ENCODE data around the gene C1QA. TPM values are rescaled to one million over a fixed set of nuclear protein-coding genes. Genes with fewer than 3 reads are reported as not detected.

Gene C1QA
- polyA plus RNA-seq, 1 donor from 2014 or later: not detected

GRCh38 chr1:22637907-22638445 is 1.5 kb downstream of the C1QA start:
- Histone ChIP-seq H3K36me3 (ENCODE audit: insufficient read depth, low read length) (no peaks in the 10 kb centered on the region), H4K20me1 (ENCODE audit: insufficient read depth) (no peaks in the 10 kb centered on the region), H3K9me3 (ENCODE audit: low read length) (no peaks in the 10 kb centered on the region), H3K79me2 (replicated peaks; ENCODE audit: insufficient read depth, low read length) (no peaks in the 10 kb centered on the region), H3K9me2 (ENCODE audit: insufficient read depth, low read length) (no peaks in the 10 kb centered on the region), H3K27me3 (ENCODE audit: insufficient read depth, low read depth, low read length) (no peaks in the 10 kb centered on the region), H3K4me3 (ENCODE audit: low read length) (no peak overlapping the region), H3K27ac (ENCODE audit: low read length) (no peak overlapping the region), H3F3A (ENCODE audit: insufficient read depth, low read length, poor library complexity, severe bottlenecking) (no peaks in the 10 kb centered on the region), H3K4me2 (ENCODE audit: low read length) (no peak overlapping the region), H2AFZ (ENCODE audit: low read depth, low read length) (no peak overlapping the region), H3K9ac (ENCODE audit: low read length) (no peak overlapping the region)
- TF ChIP-seq MXI1 (conservative IDR thresholded peaks at IDR 0.05; ENCODE audit: poor library complexity, severe bottlenecking): no peak
- TF ChIP-seq EZH2 (IDR thresholded peaks at IDR 0.05; ENCODE audit: borderline replicate concordance, insufficient read depth, low read length, poor library complexity, severe bottlenecking): no peak
- no peak for TF ChIP-seq CTCF (IDR thresholded peaks at IDR 0.05; ENCODE audit: poor library complexity, severe bottlenecking)
- no peak for TF ChIP-seq REST (IDR thresholded peaks at IDR 0.05; ENCODE audit: borderline replicate concordance)
- TF ChIP-seq EP300 (conservative IDR thresholded peaks at IDR 0.05; ENCODE audit: poor library complexity, severe bottlenecking): no peak
- no peak for TF ChIP-seq SMC3 (conservative IDR thresholded peaks at IDR 0.05; ENCODE audit: poor library complexity)
- no peak for TF ChIP-seq POLR2AphosphoS5 (IDR thresholded peaks at IDR 0.05)
- TF ChIP-seq TAF1 (IDR thresholded peaks at IDR 0.05; ENCODE audit: low read depth): no peak
- TF ChIP-seq RAD21 (conservative IDR thresholded peaks at IDR 0.05): no peak

- H2AFZ ChIP-seq (ENCODE audit: low read depth, low read length): no peak overlapping the region
- H3F3A ChIP-seq (ENCODE audit: insufficient read depth, low read length, poor library complexity, severe bottlenecking): no peaks in the 10 kb centered on the region
- H3K27ac ChIP-seq (ENCODE audit: low read length): no peak overlapping the region
- H3K79me2 ChIP-seq (replicated peaks; ENCODE audit: insufficient read depth, low read length): no peaks in the 10 kb centered on the region
- no peak overlapping the region for H3K4me2 ChIP-seq (ENCODE audit: low read length)
- H3K36me3 ChIP-seq (ENCODE audit: insufficient read depth, low read length): no peaks in the 10 kb centered on the region
- H3K27me3 ChIP-seq (ENCODE audit: insufficient read depth, low read depth, low read length): no peaks in the 10 kb centered on the region
- no peaks in the 10 kb centered on the region for H4K20me1 ChIP-seq (ENCODE audit: insufficient read depth)
- no peaks in the 10 kb centered on the region for H3K9me3 ChIP-seq (ENCODE audit: low read length)
- no peak overlapping the region for H3K4me3 ChIP-seq (ENCODE audit: low read length)
- no peak overlapping the region for H3K9ac ChIP-seq (ENCODE audit: low read length)
- no peak for TF ChIP-seq TAF1 (IDR thresholded peaks at IDR 0.05; ENCODE audit: low read depth)
- TF ChIP-seq EZH2 (IDR thresholded peaks at IDR 0.05; ENCODE audit: borderline replicate concordance, insufficient read depth, low read length, poor library complexity, severe bottlenecking): no peak
- no peak for TF ChIP-seq CTCF (IDR thresholded peaks at IDR 0.05; ENCODE audit: poor library complexity, severe bottlenecking)
- TF ChIP-seq MXI1 (conservative IDR thresholded peaks at IDR 0.05; ENCODE audit: poor library complexity, severe bottlenecking): no peak
- no peak for TF ChIP-seq POLR2AphosphoS5 (IDR thresholded peaks at IDR 0.05)
- no peak for TF ChIP-seq SMC3 (conservative IDR thresholded peaks at IDR 0.05; ENCODE audit: poor library complexity)
- no peak for TF ChIP-seq EP300 (conservative IDR thresholded peaks at IDR 0.05; ENCODE audit: poor library complexity, severe bottlenecking)
- TF ChIP-seq REST (IDR thresholded peaks at IDR 0.05; ENCODE audit: borderline replicate concordance): no peak
- TF ChIP-seq RAD21 (conservative IDR thresholded peaks at IDR 0.05): no peak
- H3K9me2 ChIP-seq (ENCODE audit: insufficient read depth, low read length): no peaks in the 10 kb centered on the region
Measured at GRCh38 chr1:22638476-22639234, 2.2 kb downstream of the C1QA start.

All from neural cell (in vitro differentiated cells).